Neural cell (in vitro differentiated cells): ENCODE data around the gene PRM2. TPM values are rescaled to one million over a fixed set of nuclear protein-coding genes. Genes with fewer than 3 reads are reported as not detected.

Source experiments
- H2AFZ ChIP-seq: fragments of 200-600, 300-800 bp; sonication (generic), shearing (Covaris generic); 2 replicates; pipeline ENCODE4 v1.6.0; 2014; ENCODE audit warnings: low read depth, mild to moderate bottlenecking, antibody characterized with exemption, low read length, moderate library complexity
- H3F3A ChIP-seq: fragments of 200-600 bp; shearing (Covaris generic); 2 replicates; pipeline ENCODE4 v1.6.1; 2016; ENCODE audit warnings: mild to moderate bottlenecking, moderate library complexity, mixed read lengths, antibody characterized with exemption, low read length; ENCODE audit not compliant: insufficient read depth, poor library complexity, severe bottlenecking
- H3K27ac ChIP-seq: fragments of 200-600, 300-800 bp; sonication (generic), shearing (Covaris generic); 2 replicates; pipeline ENCODE4 v1.5.1; 2014; ENCODE audit warnings: mild to moderate bottlenecking, low read length, moderate library complexity
- H3K27me3 ChIP-seq: fragments of 300-800, 200-600 bp; sonication (generic), shearing (Covaris generic); 2 replicates; pipeline ENCODE4 v1.6.0; 2014; ENCODE audit warnings: mild to moderate bottlenecking, low read depth, low read length, moderate library complexity; ENCODE audit not compliant: insufficient read depth
- H3K36me3 ChIP-seq: fragments of 300-800, 200-600 bp; sonication (generic), shearing (Covaris generic); 2 replicates; pipeline ENCODE4 v1.5.1; 2014; ENCODE audit warnings: mild to moderate bottlenecking, antibody characterized with exemption, low read length, moderate library complexity; ENCODE audit not compliant: insufficient read depth
- H3K4me2 ChIP-seq: fragments of 300-800, 200-600 bp; sonication (generic), shearing (Covaris generic); 2 replicates; pipeline ENCODE4 v1.6.0; 2014; ENCODE audit warnings: mild to moderate bottlenecking, low read length
- H3K4me3 ChIP-seq: fragments of 300-800, 200-600 bp; sonication (generic), shearing (Covaris generic); 2 replicates; pipeline ENCODE4 v1.5.1; 2014; ENCODE audit warnings: mild to moderate bottlenecking, low read length, moderate library complexity
- H3K79me2 ChIP-seq: fragments of 200-600 bp; shearing (Covaris generic); replicated peaks from 2 replicates; pipeline ENCODE4 v1.6.0; 2014; ENCODE audit warnings: mild to moderate bottlenecking, low read length, moderate library complexity; ENCODE audit not compliant: insufficient read depth
- H3K9ac ChIP-seq: fragments of 300-800, 200-600 bp; sonication (generic), shearing (Covaris generic); 2 replicates; pipeline ENCODE4 v1.6.1; 2016; ENCODE audit warnings: mild to moderate bottlenecking, low read length, mixed read lengths
- H3K9me2 ChIP-seq: fragments of 200-600 bp; shearing (Covaris generic); 2 replicates; pipeline ENCODE4 v1.6.1; 2016; ENCODE audit warnings: mild to moderate bottlenecking, low read length, mixed read lengths; ENCODE audit not compliant: insufficient read depth
- H3K9me3 ChIP-seq: fragments of 200-600, 300-800 bp; sonication (generic), shearing (Covaris generic); 2 replicates; pipeline ENCODE4 v1.6.1; 2016; ENCODE audit warnings: mild to moderate bottlenecking, mixed run types, low read length, moderate library complexity, mixed read lengths
- H4K20me1 ChIP-seq: fragments of 200-600 bp; shearing (Covaris generic); 2 replicates; pipeline ENCODE4 v1.6.1; 2016; ENCODE audit warnings: mild to moderate bottlenecking, mixed run types; ENCODE audit not compliant: insufficient read depth
- EP300 ChIP-seq: fragments of 450-650 bp; conservative IDR thresholded peaks from 2 replicates; pipeline ENCODE4 v1.6.1; 2014; ENCODE audit warnings: antibody characterized with exemption, mild to moderate bottlenecking, moderate library complexity; ENCODE audit not compliant: poor library complexity, severe bottlenecking
- EZH2 ChIP-seq: fragments of 200-600, 300-800 bp; shearing (Covaris generic), sonication (generic); IDR thresholded peaks from 2 replicates; pipeline ENCODE4 v1.6.1; 2014; ENCODE audit warnings: antibody characterized with exemption, low read length, borderline replicate concordance, mild to moderate bottlenecking; ENCODE audit not compliant: insufficient read depth, poor library complexity, severe bottlenecking
- MXI1 ChIP-seq: fragments of 450-650 bp; conservative IDR thresholded peaks from 2 replicates; pipeline ENCODE4 v1.6.1; 2014; ENCODE audit warnings: antibody characterized with exemption, mild to moderate bottlenecking; ENCODE audit not compliant: poor library complexity, severe bottlenecking
- POLR2AphosphoS5 ChIP-seq: IDR thresholded peaks from 2 replicates; pipeline ENCODE4 v1.6.1; 2012
- RAD21 ChIP-seq: fragments of 450-650 bp; conservative IDR thresholded peaks from 2 replicates; pipeline ENCODE4 v1.6.1; 2014; ENCODE audit warnings: antibody characterized with exemption, mild to moderate bottlenecking, moderate library complexity
- SMC3 ChIP-seq: fragments of 450-650 bp; conservative IDR thresholded peaks from 2 replicates; pipeline ENCODE4 v1.6.1; 2014; ENCODE audit warnings: antibody characterized with exemption, mild to moderate bottlenecking, moderate library complexity; ENCODE audit not compliant: poor library complexity
- TAF1 ChIP-seq: IDR thresholded peaks from 2 replicates; pipeline ENCODE4 v1.6.1; 2012; ENCODE audit warnings: low read depth
- polyA plus RNA-seq: library from polyadenylated mRNA; depleted of rRNA; stranded (reverse); fragments of >200 nt; gene quantifications from 2 replicates; pipeline ENCODE4 v1.2.3, GENCODE V29; 2014
- TF ChIP-seq, protein P1 (sequence below): fragments of 450-650 bp; IDR thresholded peaks from 2 replicates; pipeline ENCODE4 v1.5.1; 2014; ENCODE audit warnings: antibody characterized with exemption, mild to moderate bottlenecking, moderate library complexity; ENCODE audit not compliant: poor library complexity, severe bottlenecking
- TF ChIP-seq, protein P2 (sequence below): IDR thresholded peaks from 2 replicates; pipeline ENCODE4 v1.6.1; 2012; ENCODE audit warnings: borderline replicate concordance

Gene PRM2
- polyA plus RNA-seq, 1 donor from 2014 or later, result not detected

DNA sequence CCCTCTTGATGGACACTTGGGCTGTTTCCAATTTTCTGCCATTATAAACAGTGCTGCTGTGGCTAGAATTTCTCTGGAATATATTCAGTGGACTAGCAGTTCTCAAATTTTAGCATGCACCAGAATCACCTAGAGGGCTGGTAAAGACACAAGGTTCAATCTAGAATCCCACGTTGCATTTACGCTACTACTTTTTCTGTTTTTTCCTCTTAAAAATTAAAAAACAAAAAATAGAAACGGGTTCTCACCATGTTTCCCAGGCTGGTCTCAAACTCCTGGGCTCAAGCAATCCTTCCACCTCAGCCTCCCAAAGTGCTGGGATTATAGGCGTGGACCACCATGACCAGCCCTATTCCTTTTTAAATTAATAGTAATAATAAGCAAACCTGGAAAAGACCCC, 19.4 kb upstream of the PRM2 start:
- Histone ChIP-seq H2AFZ (no peak overlapping the region), H3K27ac (no peak overlapping the region), H3K9me2 (no peaks in the 10 kb centered on the region), H3K27me3 (no peaks in the 10 kb centered on the region), H3K4me2 (no peak overlapping the region), H4K20me1 (no peaks in the 10 kb centered on the region), H3K9me3 (no peaks in the 10 kb centered on the region), H3K36me3 (no peaks in the 10 kb centered on the region), H3K9ac (no peak overlapping the region), H3K4me3 (no peak overlapping the region), H3K79me2 (no peaks in the 10 kb centered on the region), H3F3A (no peaks in the 10 kb centered on the region)
- TF ChIP-seq SMC3 (no peak), EZH2 (no peak), RAD21 (no peak), EP300 (no peak), TAF1 (no peak), MXI1 (no peak), POLR2AphosphoS5 (no peak)
- TF ChIP-seq, protein P1, sequence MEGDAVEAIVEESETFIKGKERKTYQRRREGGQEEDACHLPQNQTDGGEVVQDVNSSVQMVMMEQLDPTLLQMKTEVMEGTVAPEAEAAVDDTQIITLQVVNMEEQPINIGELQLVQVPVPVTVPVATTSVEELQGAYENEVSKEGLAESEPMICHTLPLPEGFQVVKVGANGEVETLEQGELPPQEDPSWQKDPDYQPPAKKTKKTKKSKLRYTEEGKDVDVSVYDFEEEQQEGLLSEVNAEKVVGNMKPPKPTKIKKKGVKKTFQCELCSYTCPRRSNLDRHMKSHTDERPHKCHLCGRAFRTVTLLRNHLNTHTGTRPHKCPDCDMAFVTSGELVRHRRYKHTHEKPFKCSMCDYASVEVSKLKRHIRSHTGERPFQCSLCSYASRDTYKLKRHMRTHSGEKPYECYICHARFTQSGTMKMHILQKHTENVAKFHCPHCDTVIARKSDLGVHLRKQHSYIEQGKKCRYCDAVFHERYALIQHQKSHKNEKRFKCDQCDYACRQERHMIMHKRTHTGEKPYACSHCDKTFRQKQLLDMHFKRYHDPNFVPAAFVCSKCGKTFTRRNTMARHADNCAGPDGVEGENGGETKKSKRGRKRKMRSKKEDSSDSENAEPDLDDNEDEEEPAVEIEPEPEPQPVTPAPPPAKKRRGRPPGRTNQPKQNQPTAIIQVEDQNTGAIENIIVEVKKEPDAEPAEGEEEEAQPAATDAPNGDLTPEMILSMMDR, result no peak
- TF ChIP-seq, protein P2, sequence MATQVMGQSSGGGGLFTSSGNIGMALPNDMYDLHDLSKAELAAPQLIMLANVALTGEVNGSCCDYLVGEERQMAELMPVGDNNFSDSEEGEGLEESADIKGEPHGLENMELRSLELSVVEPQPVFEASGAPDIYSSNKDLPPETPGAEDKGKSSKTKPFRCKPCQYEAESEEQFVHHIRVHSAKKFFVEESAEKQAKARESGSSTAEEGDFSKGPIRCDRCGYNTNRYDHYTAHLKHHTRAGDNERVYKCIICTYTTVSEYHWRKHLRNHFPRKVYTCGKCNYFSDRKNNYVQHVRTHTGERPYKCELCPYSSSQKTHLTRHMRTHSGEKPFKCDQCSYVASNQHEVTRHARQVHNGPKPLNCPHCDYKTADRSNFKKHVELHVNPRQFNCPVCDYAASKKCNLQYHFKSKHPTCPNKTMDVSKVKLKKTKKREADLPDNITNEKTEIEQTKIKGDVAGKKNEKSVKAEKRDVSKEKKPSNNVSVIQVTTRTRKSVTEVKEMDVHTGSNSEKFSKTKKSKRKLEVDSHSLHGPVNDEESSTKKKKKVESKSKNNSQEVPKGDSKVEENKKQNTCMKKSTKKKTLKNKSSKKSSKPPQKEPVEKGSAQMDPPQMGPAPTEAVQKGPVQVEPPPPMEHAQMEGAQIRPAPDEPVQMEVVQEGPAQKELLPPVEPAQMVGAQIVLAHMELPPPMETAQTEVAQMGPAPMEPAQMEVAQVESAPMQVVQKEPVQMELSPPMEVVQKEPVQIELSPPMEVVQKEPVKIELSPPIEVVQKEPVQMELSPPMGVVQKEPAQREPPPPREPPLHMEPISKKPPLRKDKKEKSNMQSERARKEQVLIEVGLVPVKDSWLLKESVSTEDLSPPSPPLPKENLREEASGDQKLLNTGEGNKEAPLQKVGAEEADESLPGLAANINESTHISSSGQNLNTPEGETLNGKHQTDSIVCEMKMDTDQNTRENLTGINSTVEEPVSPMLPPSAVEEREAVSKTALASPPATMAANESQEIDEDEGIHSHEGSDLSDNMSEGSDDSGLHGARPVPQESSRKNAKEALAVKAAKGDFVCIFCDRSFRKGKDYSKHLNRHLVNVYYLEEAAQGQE, result no peak

DNA sequence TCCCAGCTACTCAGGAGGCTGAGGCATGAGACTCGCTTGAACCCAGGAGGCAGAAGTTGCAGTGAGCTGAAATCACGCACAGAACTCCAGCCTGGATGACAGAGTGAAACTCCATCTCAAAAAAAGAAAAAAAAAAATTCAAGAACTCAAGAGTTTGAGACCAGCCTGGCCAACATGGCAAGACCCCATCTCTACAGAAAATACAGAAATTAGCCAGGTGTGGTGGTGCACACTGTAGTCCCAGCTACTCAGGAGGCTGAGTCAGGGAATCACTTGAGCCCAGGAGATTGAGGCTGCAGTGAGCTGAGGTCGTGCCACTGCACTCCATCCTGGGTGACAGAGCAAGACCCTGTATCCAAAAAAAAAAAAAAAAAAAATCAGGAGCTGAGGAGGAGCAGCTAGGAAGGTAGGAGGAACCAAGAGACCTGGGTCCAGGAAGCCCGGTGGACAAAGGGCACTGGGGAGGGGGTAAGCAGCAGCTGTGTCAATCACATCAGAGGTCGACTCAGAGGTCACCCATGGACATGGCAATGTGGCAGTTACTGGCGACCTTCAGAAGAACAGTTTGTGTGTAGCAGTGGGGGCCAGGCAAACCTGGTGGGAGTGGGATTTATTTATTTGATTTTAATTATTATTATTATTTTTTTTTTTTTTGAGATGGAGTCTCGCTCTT, 15.9 kb upstream of the PRM2 start:
- Histone ChIP-seq H3K9me2 (no peaks in the 10 kb centered on the region), H3K27ac (no peak overlapping the region), H3F3A (no peaks in the 10 kb centered on the region), H3K9ac (no peak overlapping the region), H3K4me3 (no peak overlapping the region), H3K79me2 (no peaks in the 10 kb centered on the region), H3K4me2 (no peak overlapping the region), H3K36me3 (no peaks in the 10 kb centered on the region), H2AFZ (no peak overlapping the region), H3K9me3 (no peaks in the 10 kb centered on the region), H3K27me3 (no peaks in the 10 kb centered on the region), H4K20me1 (no peaks in the 10 kb centered on the region)
- TF ChIP-seq EP300, result no peak
- no peak for TF ChIP-seq POLR2AphosphoS5
- TF ChIP-seq, protein P2, result no peak
- TF ChIP-seq, protein P1, result no peak
- no peak for TF ChIP-seq TAF1
- TF ChIP-seq MXI1, result no peak
- TF ChIP-seq RAD21, result no peak
- TF ChIP-seq EZH2, result no peak
- TF ChIP-seq SMC3, result no peak
